ENCODE measurements around the gene TMEM53. TPM values are rescaled to one million over a fixed set of nuclear protein-coding genes. Genes with fewer than 3 reads are reported as not detected.

The TMEM53 gene
- total RNA-seq, 1 donor from 2014 or later: 7.3 TPM

DNA sequence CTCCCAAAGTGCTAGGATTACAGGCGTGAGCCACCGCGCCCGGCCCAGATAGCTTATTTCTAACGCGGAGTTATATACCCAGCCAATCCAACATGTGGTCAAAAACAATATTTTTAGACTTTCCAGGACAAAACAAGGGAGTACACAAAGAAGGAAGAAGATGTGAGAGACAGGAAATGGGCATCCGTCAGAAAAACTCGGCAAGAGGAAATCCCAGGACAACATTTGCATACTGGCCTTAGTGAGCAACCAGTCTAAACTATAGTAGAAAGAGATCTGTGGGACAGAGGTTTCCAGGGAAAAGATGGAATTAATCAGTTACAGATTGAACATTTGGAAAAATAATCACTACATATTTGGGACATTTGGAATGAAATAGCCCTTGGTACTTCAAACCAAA lies 11.6 kb upstream of the TMEM53 start:
- Histone ChIP-seq H3K4me1 (ENCODE audit: insufficient read depth, low read length) (no peaks in the 10 kb centered on the region), H2AFZ (ENCODE audit: low read depth, low read length) (no peak overlapping the region), H3K9ac (ENCODE audit: low read length) (no peak overlapping the region), H3K36me3 (ENCODE audit: insufficient read depth, low read length) (no peaks in the 10 kb centered on the region), H3K9me3 (ENCODE audit: insufficient read depth, low read depth, low read length) (no peaks in the 10 kb centered on the region), H3K79me2 (ENCODE audit: insufficient read depth, low read length) (no peaks in the 10 kb centered on the region), H3K4me2 (ENCODE audit: low read length) (no peak overlapping the region), H4K20me1 (ENCODE audit: insufficient read depth, low read length) (no peaks in the 10 kb centered on the region), H3K27ac (ENCODE audit: low read depth, low read length) (no peak overlapping the region), H3K4me3 (ENCODE audit: insufficient read depth, low read depth, low read length) (no peak overlapping the region), H3K27me3 (ENCODE audit: insufficient read depth, low read length) (peaks cover 2% of the 10 kb centered on the region)
- FAIRE-seq (no peak), DNase-seq (ENCODE audit: low read depth) (no peak)
- peaks cover 7% of the 10 kb centered on the region for H3K9me3 Mint-ChIP-seq (ENCODE audit: unreplicated experiment)
- H3K27me3 Mint-ChIP-seq (ENCODE audit: low read depth, unreplicated experiment): peaks cover 4% of the 10 kb centered on the region
- H3K4me1 Mint-ChIP-seq (ENCODE audit: low read depth, unreplicated experiment): no peaks in the 10 kb centered on the region
- H3K4me3 Mint-ChIP-seq (ENCODE audit: unreplicated experiment): no peak overlapping the region
- no peak overlapping the region for H3K27ac Mint-ChIP-seq (ENCODE audit: unreplicated experiment)
- H3K36me3 Mint-ChIP-seq (ENCODE audit: low read depth, unreplicated experiment): peaks cover 7% of the 10 kb centered on the region
- TF ChIP-seq, protein P1, sequence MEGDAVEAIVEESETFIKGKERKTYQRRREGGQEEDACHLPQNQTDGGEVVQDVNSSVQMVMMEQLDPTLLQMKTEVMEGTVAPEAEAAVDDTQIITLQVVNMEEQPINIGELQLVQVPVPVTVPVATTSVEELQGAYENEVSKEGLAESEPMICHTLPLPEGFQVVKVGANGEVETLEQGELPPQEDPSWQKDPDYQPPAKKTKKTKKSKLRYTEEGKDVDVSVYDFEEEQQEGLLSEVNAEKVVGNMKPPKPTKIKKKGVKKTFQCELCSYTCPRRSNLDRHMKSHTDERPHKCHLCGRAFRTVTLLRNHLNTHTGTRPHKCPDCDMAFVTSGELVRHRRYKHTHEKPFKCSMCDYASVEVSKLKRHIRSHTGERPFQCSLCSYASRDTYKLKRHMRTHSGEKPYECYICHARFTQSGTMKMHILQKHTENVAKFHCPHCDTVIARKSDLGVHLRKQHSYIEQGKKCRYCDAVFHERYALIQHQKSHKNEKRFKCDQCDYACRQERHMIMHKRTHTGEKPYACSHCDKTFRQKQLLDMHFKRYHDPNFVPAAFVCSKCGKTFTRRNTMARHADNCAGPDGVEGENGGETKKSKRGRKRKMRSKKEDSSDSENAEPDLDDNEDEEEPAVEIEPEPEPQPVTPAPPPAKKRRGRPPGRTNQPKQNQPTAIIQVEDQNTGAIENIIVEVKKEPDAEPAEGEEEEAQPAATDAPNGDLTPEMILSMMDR (IDR thresholded peaks at IDR 0.05; ENCODE audit: insufficient read depth, low read depth, low read length): no peak
- TF ChIP-seq EZH2 (IDR thresholded peaks at IDR 0.05; ENCODE audit: insufficient read depth, low read length): no peak

DNA sequence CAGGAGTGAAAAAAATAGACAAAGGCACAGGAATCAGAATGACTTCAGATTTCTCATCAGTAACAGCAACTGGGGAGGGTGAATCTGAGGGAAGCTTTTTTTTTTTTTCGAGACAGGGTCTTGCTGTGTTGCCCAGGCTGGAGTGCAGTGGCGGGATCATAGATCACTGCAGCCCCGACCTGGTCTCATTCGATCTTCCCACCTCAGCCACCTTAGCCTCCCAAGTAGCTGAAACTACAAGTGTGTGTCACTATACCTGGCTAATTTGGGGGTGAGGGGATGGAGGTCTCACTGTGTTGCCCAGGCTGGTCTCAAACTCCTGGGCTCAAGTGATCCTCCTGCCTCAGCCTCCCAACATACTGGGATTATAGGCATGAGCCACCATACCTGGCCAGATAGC lies 10.9 kb upstream of the TMEM53 start:
- H3K27me3 Mint-ChIP-seq (ENCODE audit: low read depth, unreplicated experiment): peaks cover 4% of the 10 kb centered on the region
- DNase-seq (ENCODE audit: low read depth) (no peak), FAIRE-seq (no peak)
- TF ChIP-seq, protein P1 (IDR thresholded peaks at IDR 0.05; ENCODE audit: insufficient read depth, low read depth, low read length): no peak
- no peak for TF ChIP-seq EZH2 (IDR thresholded peaks at IDR 0.05; ENCODE audit: insufficient read depth, low read length)
- Histone ChIP-seq H3K4me3 (ENCODE audit: insufficient read depth, low read depth, low read length) (no peak overlapping the region), H3K36me3 (ENCODE audit: insufficient read depth, low read length) (no peaks in the 10 kb centered on the region), H3K4me2 (ENCODE audit: low read length) (no peak overlapping the region), H3K27ac (ENCODE audit: low read depth, low read length) (no peak overlapping the region), H3K27me3 (ENCODE audit: insufficient read depth, low read length) (peaks cover under 1% of the 10 kb centered on the region), H3K4me1 (ENCODE audit: insufficient read depth, low read length) (no peaks in the 10 kb centered on the region), H3K9ac (ENCODE audit: low read length) (no peak overlapping the region), H3K9me3 (ENCODE audit: insufficient read depth, low read depth, low read length) (no peaks in the 10 kb centered on the region), H3K79me2 (ENCODE audit: insufficient read depth, low read length) (no peaks in the 10 kb centered on the region), H4K20me1 (ENCODE audit: insufficient read depth, low read length) (no peaks in the 10 kb centered on the region), H2AFZ (ENCODE audit: low read depth, low read length) (no peak overlapping the region)
- no peak overlapping the region for H3K4me3 Mint-ChIP-seq (ENCODE audit: unreplicated experiment)
- no peak overlapping the region for H3K27ac Mint-ChIP-seq (ENCODE audit: unreplicated experiment)
- H3K9me3 Mint-ChIP-seq (ENCODE audit: unreplicated experiment): peaks cover 7% of the 10 kb centered on the region
- no peaks in the 10 kb centered on the region for H3K4me1 Mint-ChIP-seq (ENCODE audit: low read depth, unreplicated experiment)
- H3K36me3 Mint-ChIP-seq (ENCODE audit: low read depth, unreplicated experiment): peaks cover 8% of the 10 kb centered on the region

DNA sequence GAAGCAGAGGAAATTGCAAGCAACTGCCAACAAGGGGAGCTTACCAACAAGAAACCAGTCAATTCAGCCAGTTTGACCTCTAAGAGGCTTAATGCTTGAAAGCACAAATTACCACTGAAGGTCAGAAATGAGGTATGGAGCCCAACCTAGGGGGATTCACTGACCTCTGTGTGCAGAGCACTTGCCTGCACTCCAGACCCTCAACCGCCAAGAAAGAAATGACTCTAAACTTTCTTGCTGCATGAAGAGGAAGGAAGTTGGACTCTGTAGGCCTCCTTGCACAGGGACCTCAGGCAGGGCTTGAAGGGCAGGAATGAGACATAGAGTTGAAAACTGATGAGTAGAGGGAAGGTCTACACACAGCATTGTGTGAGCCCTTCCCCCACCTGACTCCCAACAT lies 10.2 kb upstream of the TMEM53 start:
- Mint-ChIP-seq H3K9me3 (ENCODE audit: unreplicated experiment) (peaks cover 7% of the 10 kb centered on the region), H3K4me3 (ENCODE audit: unreplicated experiment) (no peak overlapping the region), H3K36me3 (ENCODE audit: low read depth, unreplicated experiment) (peaks cover 12% of the 10 kb centered on the region), H3K27ac (ENCODE audit: unreplicated experiment) (no peak overlapping the region), H3K4me1 (ENCODE audit: low read depth, unreplicated experiment) (no peaks in the 10 kb centered on the region), H3K27me3 (ENCODE audit: low read depth, unreplicated experiment) (peaks cover 4% of the 10 kb centered on the region)
- no peak for DNase-seq (ENCODE audit: low read depth)
- FAIRE-seq: no peak
- H3K9ac ChIP-seq (ENCODE audit: low read length): no peak overlapping the region
- no peaks in the 10 kb centered on the region for H3K27me3 ChIP-seq (ENCODE audit: insufficient read depth, low read length)
- no peak overlapping the region for H2AFZ ChIP-seq (ENCODE audit: low read depth, low read length)
- H3K4me1 ChIP-seq (ENCODE audit: insufficient read depth, low read length): no peaks in the 10 kb centered on the region
- no peaks in the 10 kb centered on the region for H3K79me2 ChIP-seq (ENCODE audit: insufficient read depth, low read length)
- H3K9me3 ChIP-seq (ENCODE audit: insufficient read depth, low read depth, low read length): no peaks in the 10 kb centered on the region
- no peak overlapping the region for H3K4me2 ChIP-seq (ENCODE audit: low read length)
- H4K20me1 ChIP-seq (ENCODE audit: insufficient read depth, low read length): no peaks in the 10 kb centered on the region
- H3K36me3 ChIP-seq (ENCODE audit: insufficient read depth, low read length): no peaks in the 10 kb centered on the region
- H3K27ac ChIP-seq (ENCODE audit: low read depth, low read length): no peak overlapping the region
- TF ChIP-seq, protein P1 (IDR thresholded peaks at IDR 0.05; ENCODE audit: insufficient read depth, low read depth, low read length): no peak
- TF ChIP-seq EZH2 (IDR thresholded peaks at IDR 0.05; ENCODE audit: insufficient read depth, low read length): no peak
- no peak overlapping the region for H3K4me3 ChIP-seq (ENCODE audit: insufficient read depth, low read depth, low read length)

Data from astrocyte (in vitro differentiated cells and primary cell).